Measurements from ENCODE around the gene RBBP8NL.

The RBBP8NL gene

DNA sequence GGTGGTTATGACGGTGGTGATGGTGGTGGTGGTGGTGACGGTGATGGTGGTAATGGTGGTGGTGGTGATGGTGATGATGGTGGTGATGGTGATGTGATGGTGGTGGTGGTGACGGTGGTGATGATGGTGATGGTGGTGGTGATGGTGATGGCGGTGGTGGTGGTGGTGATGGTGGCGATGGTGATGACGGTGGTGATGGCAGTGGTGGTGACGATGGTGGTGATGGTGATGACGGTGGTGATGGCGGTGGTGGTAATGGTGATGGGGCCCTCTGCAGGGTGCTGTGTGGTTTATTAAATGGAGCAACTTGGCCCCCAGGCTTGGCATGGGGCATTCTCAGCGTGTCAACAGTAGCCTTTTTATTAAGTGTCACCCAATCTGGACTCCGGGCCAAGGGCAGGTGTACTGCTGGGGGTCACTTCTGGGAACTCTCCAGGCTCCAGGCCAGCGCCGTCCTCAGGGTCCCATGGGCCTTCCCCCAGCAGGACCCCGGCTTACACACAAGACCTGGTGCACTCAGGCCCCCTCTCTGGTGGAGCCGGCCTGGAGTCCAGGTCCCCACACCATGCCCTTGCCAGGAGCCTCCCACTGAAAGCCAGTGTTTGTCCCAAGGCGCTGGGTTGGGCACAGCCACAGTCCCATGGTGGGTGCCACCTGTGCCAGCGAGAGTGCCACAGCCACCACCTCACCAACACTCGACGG, 29.1 kb downstream of the RBBP8NL start:
- H3K4me3 ChIP-seq (ENCODE audit: low read length) = no peak overlapping the region
- H3K27me3 ChIP-seq (ENCODE audit: control insufficient read depth, insufficient read depth, low read length) = no peaks in the 10 kb centered on the region
- WGBS (ENCODE audit: insufficient coverage, insufficient read length) = 100% methylated on average over 1 of the region's 19 CpGs
- H3K36me3 ChIP-seq (ENCODE audit: control insufficient read depth, insufficient read depth, low read length) = no peaks in the 10 kb centered on the region; the same call in 1 of the 2 replicates
- H3K27ac ChIP-seq (ENCODE audit: low read length) = no peak overlapping the region
- no peak for DNase-seq (ENCODE audit: low read depth, low spot score)
- H3K4me1 ChIP-seq (ENCODE audit: control insufficient read depth, insufficient read depth, low read length) = no peaks in the 10 kb centered on the region
- no peaks in the 10 kb centered on the region for H3K9me3 ChIP-seq (ENCODE audit: control insufficient read depth, insufficient read depth, low read length)

DNA sequence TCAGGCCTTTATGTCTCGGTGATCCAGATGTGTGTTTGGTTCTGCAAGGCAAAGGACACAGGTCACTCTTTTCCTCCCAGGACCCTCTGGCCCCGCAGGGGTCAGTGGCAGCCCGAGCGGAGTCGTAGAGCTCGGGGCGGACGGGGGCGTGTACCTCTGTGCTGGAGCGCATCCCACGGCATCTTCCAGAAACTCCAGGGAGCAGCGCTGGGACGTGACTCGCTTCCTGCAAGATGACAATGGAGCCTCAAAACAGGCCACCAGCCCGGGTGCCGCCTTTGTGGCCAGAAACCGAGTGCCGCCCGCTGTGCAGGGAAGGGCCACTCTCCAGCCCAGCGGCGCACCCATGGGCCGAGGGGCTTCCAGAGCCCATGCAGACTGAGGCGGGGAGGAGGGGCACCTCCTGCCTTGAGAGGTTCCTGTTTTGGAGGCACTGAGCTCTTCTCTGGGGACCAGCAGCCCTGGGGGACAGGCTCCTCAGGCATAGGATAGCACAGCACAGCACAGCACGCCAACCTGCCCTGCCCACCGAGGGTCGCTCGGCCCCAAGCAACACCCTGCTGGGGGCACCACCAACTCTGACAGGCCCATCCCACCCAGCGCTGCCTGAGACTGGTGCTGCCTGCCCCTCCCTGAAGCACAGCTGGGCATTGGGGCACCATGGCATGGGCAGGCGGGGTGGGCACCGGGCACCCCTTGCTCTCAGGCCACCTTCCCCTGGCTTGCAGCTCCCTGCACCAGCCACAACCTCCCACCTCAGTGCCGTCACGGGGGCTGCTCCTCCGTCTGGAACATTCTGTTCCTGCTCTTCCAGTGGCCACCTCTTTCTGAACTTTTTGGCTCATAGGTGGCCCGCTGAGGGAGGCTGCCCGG, 30.7 kb downstream of the RBBP8NL start:
- H3K27ac ChIP-seq (ENCODE audit: low read length) = no peak overlapping the region
- no CpG with 5 or more reads among the region's 35 CpGs for WGBS (ENCODE audit: insufficient coverage, insufficient read length)
- no peaks in the 10 kb centered on the region; the same call in 1 of the 2 replicates for H3K36me3 ChIP-seq (ENCODE audit: control insufficient read depth, insufficient read depth, low read length)
- H3K4me1 ChIP-seq (ENCODE audit: control insufficient read depth, insufficient read depth, low read length) = no peaks in the 10 kb centered on the region
- H3K27me3 ChIP-seq (ENCODE audit: control insufficient read depth, insufficient read depth, low read length) = no peaks in the 10 kb centered on the region
- H3K4me3 ChIP-seq (ENCODE audit: low read length) = no peak overlapping the region
- DNase-seq (ENCODE audit: low read depth, low spot score) = no peak
- H3K9me3 ChIP-seq (ENCODE audit: control insufficient read depth, insufficient read depth, low read length) = no peaks in the 10 kb centered on the region

DNA sequence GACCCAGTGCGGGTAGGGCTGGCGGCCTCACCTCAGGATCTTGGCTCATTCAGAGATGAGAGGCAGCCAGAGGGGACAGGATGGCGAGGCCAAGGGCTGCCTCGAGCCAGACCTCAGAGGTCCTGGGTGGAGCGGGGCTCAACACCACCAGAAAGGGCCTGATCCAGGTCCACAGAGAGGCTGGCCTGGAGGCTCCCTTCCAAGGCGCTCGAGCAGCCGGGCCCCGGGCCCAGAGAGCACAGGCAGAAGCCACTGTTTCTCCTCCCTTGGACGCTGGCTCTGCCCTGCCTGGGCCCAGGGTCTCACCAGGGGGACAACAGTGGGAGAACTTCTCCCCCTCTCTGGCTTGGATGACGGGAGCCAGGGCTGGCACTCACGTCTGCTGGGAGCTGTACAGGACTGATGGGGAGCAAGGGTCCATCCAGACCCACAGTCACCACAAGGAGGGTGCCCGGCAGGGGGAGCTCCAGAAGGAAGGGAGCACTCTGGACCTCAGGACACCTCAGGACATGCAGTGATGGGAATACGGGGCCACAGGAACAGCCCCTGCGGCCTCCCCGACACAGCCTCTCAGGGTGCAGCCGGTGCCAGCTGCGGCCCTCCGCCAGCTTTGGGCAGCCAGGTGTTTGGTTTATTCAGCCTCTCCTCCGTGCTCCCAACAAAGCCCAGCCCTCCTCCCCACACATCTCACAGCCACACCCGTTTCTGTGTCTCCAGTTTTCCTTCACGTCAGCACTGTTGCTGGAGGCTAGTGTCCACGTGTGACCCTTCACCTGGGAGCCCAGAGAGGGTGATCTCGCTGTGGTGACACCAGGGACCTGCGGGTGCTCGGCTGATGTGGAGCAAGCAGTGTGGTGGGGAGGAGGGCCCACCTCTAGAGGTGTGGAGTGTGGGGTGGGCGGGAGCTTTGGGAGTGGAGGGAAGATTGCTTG, 31.8 kb downstream of the RBBP8NL start:
- peaks cover 3% of the 10 kb centered on the region; the same call in 1 of the 2 replicates for H3K36me3 ChIP-seq (ENCODE audit: control insufficient read depth, insufficient read depth, low read length)
- H3K27ac ChIP-seq (ENCODE audit: low read length) = no peak overlapping the region

DNA sequence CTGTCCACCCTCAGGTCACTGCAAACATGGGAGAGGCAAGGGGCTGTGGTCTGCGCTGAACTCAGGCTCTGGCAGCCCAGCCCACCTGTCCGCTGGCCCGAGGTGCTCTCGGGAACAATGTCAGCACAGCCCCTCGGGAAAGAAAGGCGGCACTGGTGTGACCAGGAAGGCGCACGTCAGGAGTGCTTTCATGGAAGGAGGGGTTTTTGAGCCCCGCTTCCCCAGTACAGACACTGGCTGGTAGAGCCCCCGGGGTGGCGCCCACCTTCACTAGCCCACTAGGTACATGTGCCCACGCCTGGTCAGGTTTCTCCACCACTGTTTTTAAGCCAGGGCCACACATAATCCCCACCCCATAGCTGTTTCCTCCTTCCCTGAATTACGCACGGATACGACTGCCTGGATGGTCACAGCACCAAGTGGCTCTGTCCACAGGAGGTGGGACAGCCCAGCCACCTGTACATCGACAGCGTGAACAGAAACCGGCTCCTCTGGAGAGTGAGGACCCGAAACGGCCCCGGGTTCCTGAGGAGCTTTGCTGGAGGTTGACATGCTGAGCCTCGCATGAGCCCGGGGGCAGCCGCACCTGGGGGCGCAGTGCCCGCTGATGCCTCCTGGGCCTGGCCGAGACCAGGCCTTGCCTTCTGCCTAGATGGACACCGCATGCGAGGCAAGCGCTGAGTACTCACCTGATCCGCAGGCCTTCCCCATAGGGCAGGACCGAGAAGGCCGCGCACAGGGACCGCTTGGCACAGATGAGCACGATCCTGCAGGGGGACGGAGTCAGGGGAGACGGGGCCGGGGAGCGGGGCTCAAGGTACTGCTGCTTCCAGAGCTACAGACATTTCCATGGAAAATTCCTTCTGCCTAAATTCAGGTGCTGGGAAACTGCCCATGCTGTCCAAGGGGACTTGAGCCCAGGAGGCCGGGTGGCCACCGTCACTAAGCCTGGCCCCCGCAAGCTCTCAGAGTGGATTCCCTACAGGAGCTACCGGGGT, 32.8 kb downstream of the RBBP8NL start:
- H3K27me3 ChIP-seq (ENCODE audit: control insufficient read depth, insufficient read depth, low read length) = no peaks in the 10 kb centered on the region
- no peak overlapping the region; the same call in 1 of the 2 replicates for H3K4me3 ChIP-seq (ENCODE audit: low read length)
- no CpG with 5 or more reads among the region's 44 CpGs for WGBS (ENCODE audit: insufficient coverage, insufficient read length)
- DNase-seq (ENCODE audit: low read depth, low spot score) = no peak
- no peaks in the 10 kb centered on the region for H3K4me1 ChIP-seq (ENCODE audit: control insufficient read depth, insufficient read depth, low read length)
- no peak overlapping the region for H3K27ac ChIP-seq (ENCODE audit: low read length)
- H3K36me3 ChIP-seq (ENCODE audit: control insufficient read depth, insufficient read depth, low read length) = peaks cover 3% of the 10 kb centered on the region; the same call in 1 of the 2 replicates
- H3K9me3 ChIP-seq (ENCODE audit: control insufficient read depth, insufficient read depth, low read length) = no peaks in the 10 kb centered on the region

More for the DNA sequence above, 31.8 kb downstream of the RBBP8NL start:
- WGBS (ENCODE audit: insufficient coverage, insufficient read length) = no CpG with 5 or more reads among the region's 27 CpGs
- Histone ChIP-seq H3K4me1 (ENCODE audit: control insufficient read depth, insufficient read depth, low read length) (no peaks in the 10 kb centered on the region), H3K9me3 (ENCODE audit: control insufficient read depth, insufficient read depth, low read length) (no peaks in the 10 kb centered on the region), H3K27me3 (ENCODE audit: control insufficient read depth, insufficient read depth, low read length) (no peaks in the 10 kb centered on the region), H3K4me3 (ENCODE audit: low read length) (no peak overlapping the region)
- DNase-seq (ENCODE audit: low read depth, low spot score) = no peak

DNA sequence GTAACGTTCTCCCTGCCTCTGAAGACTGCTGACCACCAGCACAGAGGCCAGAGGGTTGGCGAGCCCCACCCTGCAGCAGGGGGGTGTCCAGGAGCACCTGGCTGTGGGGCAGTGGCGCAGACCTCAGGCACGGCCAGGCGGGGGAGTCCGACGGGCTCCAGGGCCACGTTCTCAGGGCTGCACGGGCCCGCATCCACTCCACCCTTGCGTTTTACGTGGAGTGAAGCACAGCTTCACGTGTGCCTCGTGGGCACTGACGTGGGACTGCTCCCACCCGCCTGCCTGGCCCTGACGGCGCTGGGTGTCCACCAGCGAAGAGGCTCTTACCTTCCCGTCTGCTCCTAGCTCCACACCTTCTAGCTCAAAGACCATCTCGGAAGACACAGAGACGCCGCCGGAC, 33.5 kb downstream of the RBBP8NL start:
- WGBS (ENCODE audit: insufficient coverage, insufficient read length) = no CpG with 5 or more reads among the region's 24 CpGs

DNA sequence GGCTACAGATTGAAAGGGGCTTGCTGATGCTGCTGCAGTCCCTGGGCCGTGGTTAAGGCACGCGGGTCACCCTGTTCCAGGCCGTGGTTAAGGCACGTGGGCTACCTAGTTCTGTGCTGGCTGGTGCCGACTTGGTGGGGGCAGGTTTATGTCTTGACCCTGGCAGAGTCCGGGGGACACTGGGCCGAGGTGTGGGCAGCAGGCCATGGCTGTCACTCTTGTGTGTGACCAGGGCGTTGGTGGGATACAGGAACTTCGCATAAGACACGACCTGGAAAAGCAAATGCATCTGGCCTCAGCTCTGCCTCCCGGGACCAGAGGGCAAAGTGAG, 34.0 kb downstream of the RBBP8NL start:
- WGBS (ENCODE audit: insufficient coverage, insufficient read length) = no CpG with 5 or more reads among the region's 12 CpGs

More for the DNA sequence above, 33.5 kb downstream of the RBBP8NL start:
- Histone ChIP-seq H3K4me3 (ENCODE audit: low read length) (no peak overlapping the region), H3K4me1 (ENCODE audit: control insufficient read depth, insufficient read depth, low read length) (no peaks in the 10 kb centered on the region), H3K36me3 (ENCODE audit: control insufficient read depth, insufficient read depth, low read length) (peaks cover 8% of the 10 kb centered on the region), H3K9me3 (ENCODE audit: control insufficient read depth, insufficient read depth, low read length) (no peaks in the 10 kb centered on the region), H3K27me3 (ENCODE audit: control insufficient read depth, insufficient read depth, low read length) (no peaks in the 10 kb centered on the region), H3K27ac (ENCODE audit: low read length) (no peak overlapping the region)
- no peak for DNase-seq (ENCODE audit: low read depth, low spot score)

DNA sequence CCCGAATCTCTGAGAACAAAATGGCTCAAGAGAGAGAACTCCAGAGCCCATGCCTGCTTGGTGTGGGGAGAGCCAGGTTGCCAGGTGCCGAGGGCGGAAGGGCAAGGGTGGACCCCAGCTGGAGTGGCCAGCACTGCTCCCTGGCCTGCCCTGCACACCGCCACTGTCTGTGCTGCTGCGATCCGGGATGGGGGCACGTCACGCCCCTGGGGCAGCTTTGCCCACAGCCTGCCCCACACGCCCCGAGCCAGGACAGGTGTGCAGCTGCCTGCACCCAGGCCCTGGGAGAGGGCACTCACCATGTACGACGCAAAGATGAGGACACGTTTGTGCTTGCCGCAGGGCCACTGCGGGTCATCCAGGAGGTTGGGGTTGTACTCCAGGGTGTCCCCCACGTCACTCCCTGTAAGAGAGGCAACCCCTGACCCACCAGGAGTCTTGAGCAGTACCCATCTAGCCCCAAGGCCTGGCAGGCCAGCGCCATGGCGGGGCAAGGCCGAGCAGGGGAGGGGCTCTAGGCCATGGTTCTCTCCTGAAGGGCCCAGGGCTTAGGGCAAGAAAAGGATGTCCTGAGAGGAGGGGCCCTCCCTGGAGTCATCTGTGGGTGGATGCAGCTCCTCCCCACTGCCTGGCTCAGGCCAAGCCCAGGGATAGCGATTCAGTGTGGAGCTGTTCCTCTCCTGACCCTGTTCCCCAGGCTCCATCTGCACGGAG, 34.6 kb downstream of the RBBP8NL start:
- Histone ChIP-seq H3K36me3 (ENCODE audit: control insufficient read depth, insufficient read depth, low read length) (peaks cover 14% of the 10 kb centered on the region), H3K4me3 (ENCODE audit: low read length) (no peak overlapping the region), H3K4me1 (ENCODE audit: control insufficient read depth, insufficient read depth, low read length) (no peaks in the 10 kb centered on the region), H3K27ac (ENCODE audit: low read length) (no peak overlapping the region), H3K27me3 (ENCODE audit: control insufficient read depth, insufficient read depth, low read length) (no peaks in the 10 kb centered on the region), H3K9me3 (ENCODE audit: control insufficient read depth, insufficient read depth, low read length) (no peaks in the 10 kb centered on the region)
- no CpG with 5 or more reads among the region's 21 CpGs for WGBS (ENCODE audit: insufficient coverage, insufficient read length)
- no peak for DNase-seq (ENCODE audit: low read depth, low spot score)

More for the DNA sequence above, 34.0 kb downstream of the RBBP8NL start:
- Histone ChIP-seq H3K27ac (ENCODE audit: low read length) (no peak overlapping the region), H3K4me3 (ENCODE audit: low read length) (no peak overlapping the region), H3K9me3 (ENCODE audit: control insufficient read depth, insufficient read depth, low read length) (no peaks in the 10 kb centered on the region), H3K36me3 (ENCODE audit: control insufficient read depth, insufficient read depth, low read length) (peaks cover 14% of the 10 kb centered on the region), H3K27me3 (ENCODE audit: control insufficient read depth, insufficient read depth, low read length) (no peaks in the 10 kb centered on the region), H3K4me1 (ENCODE audit: control insufficient read depth, insufficient read depth, low read length) (no peaks in the 10 kb centered on the region)
- no peak for DNase-seq (ENCODE audit: low read depth, low spot score)

DNA sequence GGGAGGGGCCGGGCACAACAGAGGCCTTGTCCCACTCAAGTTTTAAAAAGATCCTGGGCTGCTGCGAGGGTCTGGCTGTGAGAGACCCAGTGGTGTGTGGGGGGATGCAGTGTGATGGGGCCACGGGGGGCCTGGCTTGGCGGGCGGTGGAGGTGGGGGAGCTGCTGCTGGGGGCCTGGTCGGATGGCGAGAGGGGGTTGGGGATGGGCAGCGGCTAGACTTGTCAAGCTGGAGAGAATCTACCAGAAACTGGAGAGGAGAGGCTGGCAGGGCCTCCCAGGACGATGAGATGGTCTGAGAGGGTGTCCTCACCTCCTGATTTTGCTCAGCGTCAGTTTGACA, 35.3 kb downstream of the RBBP8NL start:
- no peak for DNase-seq (ENCODE audit: low read depth, low spot score)
- H3K4me3 ChIP-seq (ENCODE audit: low read length) = no peak overlapping the region
- H3K27me3 ChIP-seq (ENCODE audit: control insufficient read depth, insufficient read depth, low read length) = no peaks in the 10 kb centered on the region
- H3K9me3 ChIP-seq (ENCODE audit: control insufficient read depth, insufficient read depth, low read length) = no peaks in the 10 kb centered on the region
- H3K27ac ChIP-seq (ENCODE audit: low read length) = no peak overlapping the region
- whole genome bisulfite sequencing (ENCODE audit: insufficient coverage, insufficient read length) = no CpG with 5 or more reads among the region's 10 CpGs
- peaks cover 14% of the 10 kb centered on the region for H3K36me3 ChIP-seq (ENCODE audit: control insufficient read depth, insufficient read depth, low read length)
- no peaks in the 10 kb centered on the region for H3K4me1 ChIP-seq (ENCODE audit: control insufficient read depth, insufficient read depth, low read length)
